Left lobe of liver (tissue), 2 donors: ENCODE data around the gene NCOA7. TPM values are rescaled to one million over a fixed set of nuclear protein-coding genes. Genes with fewer than 3 reads are reported as not detected.
"Not testable (repeated sequence)": the region's sequence is repeated elsewhere in the genome, so short reads cannot be mapped to it uniquely, and the experiment has no call there.

Experiments used
- ATAC-seq: fragments of 200-7000 bp; cut with Tn5 transposase; one replicate; pipeline ENCODE4 v1.9.1; 2020; ENCODE audit warnings: mild to moderate bottlenecking, moderate library complexity
- DNase-seq: peaks from one replicate; pipeline ENCODE4 v3.0.0-alpha.2; 2020; ENCODE audit warnings: low spot score
- total RNA-seq: library from RNA; stranded (reverse); gene quantifications from one replicate; pipeline ENCODE4 v1.2.1, GENCODE V29; 2021
- donor health status: DM: no; HTN: no; CAD: no; lungs with moderate emphysema.
- donor health status: DM: no; HTN: yes; CAD: no.

The NCOA7 gene
- total RNA-seq, 1 donor from 2014 or later: 12.4 TPM

DNA sequence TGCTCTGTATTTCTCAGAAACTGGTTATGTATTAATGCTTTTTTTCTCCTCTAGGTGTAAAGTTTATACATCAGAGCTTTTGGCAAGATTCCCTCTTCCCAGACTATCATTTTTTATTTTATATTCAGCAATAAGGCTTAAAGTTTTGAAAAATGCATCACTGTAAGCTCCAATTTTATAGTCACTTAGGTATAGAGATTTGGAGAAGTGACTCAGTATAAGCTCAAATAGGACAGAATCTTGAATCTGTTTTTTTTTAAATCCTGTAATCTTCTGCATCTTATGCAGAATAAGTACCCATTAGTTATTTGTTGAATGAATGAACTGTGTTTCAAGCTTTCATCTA lies 1.0 kb downstream of the NCOA7 start:
- ATAC-seq (no peak), DNase-seq (no peak)

DNA sequence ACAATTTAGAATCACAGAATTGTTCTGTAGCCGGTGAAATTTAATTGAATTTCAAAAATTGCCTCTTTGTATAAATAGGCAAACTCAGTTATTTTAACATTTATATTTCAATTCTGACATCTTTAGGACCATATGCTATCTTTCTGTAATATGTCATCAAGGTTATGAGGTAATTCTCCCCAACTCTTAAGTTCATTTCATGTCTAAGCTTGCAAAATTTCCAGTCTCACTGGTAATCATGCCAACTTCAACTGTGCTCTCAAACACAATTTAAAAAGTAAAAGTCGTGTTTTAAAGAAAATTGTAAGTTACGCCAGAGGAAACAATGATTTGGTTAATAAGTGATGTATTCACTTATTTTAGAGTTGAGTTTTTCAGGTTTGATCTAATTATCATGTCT lies 1.4 kb downstream of the NCOA7 start:
- ATAC-seq (no peak), DNase-seq (no peak)

DNA sequence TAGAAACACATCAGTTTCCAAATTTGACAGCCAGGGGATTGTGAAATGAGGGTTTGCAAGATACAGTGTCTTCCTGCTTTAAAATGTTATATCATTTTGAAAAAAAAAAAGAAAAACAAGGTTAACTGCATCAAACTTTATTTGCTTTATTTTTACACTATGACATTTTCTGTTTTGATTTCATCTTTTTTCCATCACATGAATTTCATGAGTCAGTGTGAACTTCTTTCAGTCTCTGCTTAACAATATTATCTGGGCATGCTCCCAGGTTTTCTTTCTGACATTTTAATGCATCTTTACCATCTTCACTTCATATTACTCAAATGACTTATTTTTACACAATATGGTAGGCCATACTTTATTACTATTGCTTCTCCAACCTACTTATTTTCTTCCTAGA lies 1.9 kb downstream of the NCOA7 start:
- no peak for DNase-seq
- ATAC-seq: no peak

DNA sequence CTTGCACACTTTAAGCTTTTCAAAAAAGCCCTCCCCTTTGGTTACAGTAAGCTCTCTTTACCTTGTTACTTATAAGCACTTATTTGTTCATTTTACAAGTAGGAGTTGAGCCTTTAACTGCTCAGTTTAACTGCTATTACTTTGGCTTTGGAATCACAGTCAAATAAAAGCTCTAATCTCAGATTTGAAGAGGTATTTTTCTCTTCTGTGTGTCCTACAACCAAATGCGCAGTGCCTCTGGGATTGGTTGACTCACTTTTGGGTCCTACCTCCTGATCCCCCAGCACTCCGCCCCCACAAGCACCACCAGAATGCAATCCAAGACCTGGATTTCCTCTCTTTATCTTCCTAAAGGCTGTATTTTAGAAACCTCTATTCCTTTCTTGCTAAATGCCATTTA lies 2.5 kb downstream of the NCOA7 start:
- ATAC-seq: no peak
- no peak for DNase-seq

DNA sequence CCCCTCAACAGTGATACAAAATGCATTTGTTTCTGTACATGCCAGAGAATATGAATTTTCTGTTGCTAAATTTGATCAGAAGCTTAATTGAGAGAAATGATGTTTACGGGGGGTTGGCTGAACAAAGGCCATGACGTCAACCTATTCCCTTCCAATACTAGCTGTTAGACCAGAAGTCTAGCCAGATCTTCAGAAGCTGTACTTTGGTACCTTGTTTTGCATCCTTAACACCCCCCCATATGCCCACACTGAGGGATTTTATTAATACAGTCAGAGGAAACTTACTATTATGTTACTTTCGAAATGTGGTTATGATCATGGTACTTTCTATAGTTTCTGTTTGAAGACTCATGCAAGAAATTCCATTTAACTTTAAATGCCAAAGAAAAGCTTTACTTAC lies 3.1 kb downstream of the NCOA7 start:
- no peak for DNase-seq
- ATAC-seq: no peak

DNA sequence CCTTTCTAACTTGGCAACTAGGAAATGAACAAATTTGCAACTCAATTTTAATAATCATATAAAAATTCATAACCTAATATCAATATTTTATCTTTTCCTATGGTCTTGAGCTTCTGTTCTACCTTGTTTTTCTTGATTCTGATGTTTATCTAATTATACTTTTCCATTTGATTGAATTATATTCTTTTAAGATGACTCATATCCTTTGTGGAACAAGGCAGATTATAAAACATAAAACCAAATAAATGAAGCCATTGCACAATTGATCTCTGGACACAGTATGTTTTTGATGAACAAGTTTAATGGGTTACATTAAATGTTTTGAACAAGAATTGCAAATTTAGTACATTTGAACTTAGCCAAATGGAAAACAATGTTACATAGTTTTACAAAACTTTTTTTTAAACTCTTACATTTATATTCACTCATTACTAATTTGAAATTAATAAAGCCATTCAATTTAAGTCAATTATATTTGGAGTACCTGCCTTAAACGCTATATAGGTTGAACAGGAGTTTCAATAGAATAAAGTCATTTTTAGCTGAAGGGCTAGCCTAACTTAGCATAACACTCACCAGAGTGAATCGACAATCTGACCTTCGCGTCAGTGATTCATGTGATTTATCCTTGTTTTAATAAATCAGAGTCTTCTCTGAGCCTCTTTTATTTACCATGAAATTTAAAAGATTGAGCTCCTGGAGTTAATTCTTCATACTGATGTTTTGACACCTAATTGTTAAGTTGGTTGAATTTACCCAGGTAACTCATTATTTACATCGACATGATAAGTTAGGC lies 3.8 kb downstream of the NCOA7 start:
- ATAC-seq (no peak), DNase-seq (no peak)

DNA sequence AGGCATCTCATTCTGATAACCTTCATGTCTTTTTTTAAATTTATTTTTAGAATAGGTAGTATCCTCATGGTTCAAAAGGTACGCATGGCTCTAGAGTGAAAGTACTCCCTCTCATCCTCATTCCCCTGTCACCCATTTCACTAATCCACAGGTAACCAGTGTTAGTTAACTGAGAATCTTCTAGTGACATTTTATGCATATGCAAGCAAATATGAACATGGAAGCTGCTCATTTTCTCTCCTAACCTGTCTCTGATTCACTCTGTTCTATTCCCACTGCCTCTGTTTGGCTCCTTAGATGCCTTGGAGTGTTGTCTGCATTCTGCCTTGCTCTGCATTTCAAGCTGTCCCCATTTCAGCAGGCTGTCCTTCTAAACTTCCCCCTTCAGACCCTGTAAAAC lies 4.5 kb downstream of the NCOA7 start:
- ATAC-seq (no peak), DNase-seq (no peak)

DNA sequence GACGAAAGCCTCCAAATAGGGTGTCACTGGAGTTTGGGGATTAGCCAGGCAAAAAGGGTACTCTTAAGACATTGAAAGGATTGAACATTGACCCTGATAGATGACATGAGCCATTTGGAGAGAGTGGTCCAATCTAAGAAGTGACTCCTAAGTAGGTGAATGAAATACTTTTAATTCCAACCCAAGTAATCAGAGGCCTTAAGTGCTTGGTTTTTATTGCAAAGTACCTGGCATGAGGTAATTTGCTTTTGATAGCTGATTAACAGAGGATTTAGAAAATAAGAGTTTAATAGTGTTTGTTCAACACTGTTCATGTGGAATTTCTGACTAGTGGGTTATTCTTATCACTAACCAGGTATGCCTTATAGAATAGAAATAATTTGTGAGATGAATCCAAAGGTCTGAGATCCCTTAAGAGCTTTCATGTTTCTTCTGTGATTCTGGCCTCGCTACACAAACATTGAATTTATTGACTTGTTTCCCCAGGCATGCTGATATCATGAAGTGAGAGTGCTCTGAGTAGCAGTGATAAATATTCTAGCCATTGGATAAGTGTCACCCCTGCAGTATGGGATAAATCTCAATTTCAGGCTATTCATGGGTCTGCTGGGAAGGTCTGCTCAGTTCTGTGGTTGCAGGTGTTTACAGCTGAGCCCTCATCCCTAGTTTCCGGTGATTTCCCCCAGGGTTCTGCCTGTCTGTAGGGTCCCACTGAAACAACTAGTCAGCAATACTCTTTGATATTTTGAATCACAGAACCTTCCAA lies 6.5 kb downstream of the NCOA7 start:
- no peak for ATAC-seq
- DNase-seq: no peak

DNA sequence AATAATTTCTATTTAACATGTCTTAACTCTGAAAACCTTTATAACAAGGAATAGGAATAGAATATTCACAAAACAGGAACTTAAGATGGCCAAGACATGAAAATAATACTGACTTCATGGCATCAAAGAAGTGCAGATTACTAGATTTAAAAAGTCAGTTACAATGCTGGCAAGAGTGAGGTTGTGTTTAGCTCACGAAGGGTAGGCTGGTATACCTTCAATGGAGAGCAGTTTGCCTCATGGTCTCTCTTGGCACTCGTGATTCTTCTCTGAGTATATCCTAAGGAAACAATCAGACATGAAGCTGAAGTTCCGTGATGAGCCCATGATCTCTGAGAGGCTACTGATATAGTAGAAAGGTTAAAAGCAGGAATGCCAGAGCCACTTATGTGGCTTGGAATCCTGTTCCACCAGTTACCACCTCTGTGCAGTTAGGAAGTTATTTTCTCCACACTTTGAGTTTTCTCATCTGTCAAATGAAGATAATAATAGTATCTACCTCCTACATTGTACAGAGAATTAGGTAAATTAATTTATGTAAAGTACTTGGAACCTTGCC lies 7.2 kb downstream of the NCOA7 start:
- no peak for ATAC-seq
- DNase-seq: no peak

DNA sequence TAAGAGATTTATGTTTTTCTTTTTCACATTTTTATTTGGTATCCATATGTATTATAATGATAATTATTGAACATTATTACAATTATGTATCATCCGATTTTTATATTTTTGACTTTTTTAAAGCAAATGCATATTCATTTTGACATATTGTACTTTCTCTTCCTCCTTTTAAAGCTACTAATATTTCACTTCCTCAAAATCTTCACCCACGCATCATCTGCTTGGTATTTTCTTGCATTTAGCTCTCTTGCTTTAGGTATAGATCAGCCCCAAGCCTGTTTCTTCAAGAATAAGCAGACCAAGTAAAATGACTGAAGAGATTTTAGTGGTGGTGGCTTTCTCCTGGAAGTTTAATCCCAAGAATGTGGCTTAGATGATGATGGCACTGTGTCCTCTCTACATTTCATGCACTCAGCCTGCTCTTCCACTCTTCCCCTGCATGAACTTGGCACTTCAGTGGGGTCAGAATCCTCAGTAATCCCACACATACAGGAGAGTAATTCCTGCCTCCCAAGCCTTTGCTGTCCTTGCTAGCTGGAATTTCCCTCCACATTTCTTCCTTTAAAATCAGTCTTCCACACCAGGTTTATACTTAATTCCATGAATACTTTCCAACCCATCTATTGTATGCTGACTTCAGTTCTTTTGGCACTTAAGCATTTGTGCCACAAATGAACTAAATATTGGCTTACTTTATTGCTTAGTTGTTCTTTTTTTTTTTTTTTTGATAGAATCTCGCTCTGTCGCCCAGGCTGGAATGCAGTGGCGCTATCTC lies 8.2 kb downstream of the NCOA7 start:
- no peak for DNase-seq
- no peak for ATAC-seq

DNA sequence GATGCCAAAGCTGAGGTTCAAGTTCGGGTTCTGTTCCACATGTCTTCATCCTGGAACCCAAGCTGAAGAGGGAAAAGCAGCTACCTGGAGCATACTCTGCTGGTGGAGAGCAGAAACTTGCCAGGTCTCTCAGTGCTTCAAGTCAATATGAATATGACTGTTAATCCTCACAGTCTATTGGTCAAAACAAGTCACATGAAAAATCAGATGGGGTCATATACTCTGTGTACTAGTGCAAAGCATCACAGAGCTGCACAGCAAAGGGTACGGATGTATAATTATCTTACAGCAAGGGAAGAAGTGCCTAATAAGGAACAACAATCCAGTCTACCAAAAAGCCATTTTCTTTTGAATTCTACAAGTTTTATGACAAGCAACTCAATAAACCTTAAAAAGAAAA lies 11.6 kb downstream of the NCOA7 start:
- ATAC-seq: no peak
- DNase-seq: no peak

DNA sequence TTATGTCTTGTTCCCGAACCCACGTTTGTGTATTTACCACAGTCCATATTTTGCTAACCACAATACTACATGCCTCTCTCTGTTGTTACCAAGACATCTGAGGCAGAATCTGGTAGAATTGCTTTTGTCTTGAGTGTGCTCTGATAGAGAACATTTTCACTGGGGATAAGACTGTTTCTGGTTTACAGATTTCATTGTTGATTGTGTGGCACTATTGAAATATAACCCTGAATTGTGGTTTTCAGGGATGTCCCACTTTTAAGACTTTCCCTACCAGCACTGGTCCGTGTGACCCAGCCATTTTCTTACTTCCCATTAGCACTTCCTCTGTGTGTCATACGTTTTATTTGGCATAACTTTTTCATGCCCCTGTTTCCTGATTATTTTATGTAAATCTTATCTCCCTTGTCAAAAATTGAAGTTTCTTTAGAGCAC lies 12.2 kb downstream of the NCOA7 start:
- ATAC-seq: no peak

DNA sequence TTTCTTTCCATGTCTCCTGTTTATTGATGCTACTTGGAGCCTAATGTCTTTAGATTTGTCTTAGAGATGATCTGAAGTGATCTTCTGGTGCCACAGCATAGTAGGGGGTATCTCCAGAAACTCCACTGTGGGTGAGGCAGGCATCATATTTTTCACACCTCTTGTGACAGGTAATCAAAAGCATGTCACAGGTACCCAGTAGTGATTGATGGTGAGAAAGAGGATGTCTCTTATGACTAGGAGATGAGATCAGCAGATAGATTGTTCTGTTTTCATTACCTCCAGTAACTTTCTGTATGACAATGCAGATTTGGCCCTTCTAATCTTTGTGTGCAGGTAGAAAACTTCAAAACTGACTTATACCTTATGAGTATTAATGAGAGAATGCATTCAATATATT lies 13.5 kb downstream of the NCOA7 start:
- DNase-seq: no peak
- no peak for ATAC-seq

More for the DNA sequence above, 12.2 kb downstream of the NCOA7 start:
- DNase-seq: no peak

DNA sequence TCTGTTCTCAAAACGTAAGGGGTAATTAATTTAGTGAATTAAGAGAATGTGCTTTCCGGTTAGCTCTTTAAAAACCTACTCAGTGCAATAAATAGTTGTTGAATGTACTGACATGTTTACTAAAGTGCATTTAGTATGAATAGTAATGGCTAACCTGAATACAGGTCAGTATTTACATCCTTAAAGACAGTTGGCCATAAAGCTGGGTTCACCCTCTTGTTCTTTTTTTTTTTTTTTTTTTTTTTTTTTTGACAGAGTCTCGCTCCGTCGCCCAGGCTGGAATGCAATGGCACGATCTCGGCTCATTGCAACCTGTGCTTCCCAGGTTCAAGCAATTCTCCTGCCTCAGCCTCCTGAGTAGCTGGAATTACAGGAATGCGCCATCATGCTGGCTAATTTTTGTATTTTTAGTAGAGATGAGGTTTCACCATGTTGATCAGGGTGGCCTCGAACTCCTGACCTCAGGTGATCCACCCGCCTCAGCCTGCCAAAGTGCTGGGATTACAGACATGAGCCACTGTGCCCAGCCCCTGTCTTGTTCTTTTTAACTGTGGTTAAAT lies 14.2 kb downstream of the NCOA7 start:
- not testable (repeated sequence) for DNase-seq, ATAC-seq

DNA sequence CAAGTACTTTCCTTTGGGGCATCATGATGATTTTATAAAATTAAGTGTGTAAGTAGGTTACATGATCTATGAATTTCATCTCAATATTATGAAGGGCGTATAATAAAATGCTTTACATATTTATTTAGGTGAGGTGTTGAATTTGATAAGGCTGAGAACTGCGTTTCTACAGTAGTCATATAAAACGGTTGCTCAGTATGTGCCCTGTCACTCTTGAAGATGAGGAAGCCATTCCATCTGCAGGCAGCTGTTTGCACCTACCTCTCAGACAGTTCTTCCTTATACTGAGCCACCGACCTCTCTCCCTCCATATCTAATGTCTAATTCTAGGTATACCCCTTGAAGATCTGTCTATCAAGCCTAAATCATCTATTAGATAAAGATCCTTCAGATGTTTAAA lies 16.1 kb downstream of the NCOA7 start:
- no peak for DNase-seq
- ATAC-seq: no peak

DNA sequence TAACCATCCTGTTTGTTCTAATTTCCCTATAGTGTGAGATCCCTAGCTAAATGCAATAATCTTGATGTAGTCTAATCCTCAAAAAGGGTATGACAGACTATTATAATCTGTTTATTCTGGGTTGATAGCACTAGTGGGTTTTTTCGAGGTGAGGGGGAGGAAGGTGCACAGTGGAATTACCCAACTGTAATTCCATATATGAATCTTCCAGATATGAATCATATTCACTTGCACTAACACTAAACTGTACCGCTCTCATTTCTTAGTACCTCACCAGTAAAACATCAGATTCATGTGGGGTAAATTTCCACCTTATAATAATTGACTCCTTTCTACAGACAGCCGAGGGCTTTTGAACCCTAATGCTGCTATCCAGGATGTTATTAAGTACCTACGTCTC lies 16.5 kb downstream of the NCOA7 start:
- DNase-seq (no peak), ATAC-seq (no peak)

DNA sequence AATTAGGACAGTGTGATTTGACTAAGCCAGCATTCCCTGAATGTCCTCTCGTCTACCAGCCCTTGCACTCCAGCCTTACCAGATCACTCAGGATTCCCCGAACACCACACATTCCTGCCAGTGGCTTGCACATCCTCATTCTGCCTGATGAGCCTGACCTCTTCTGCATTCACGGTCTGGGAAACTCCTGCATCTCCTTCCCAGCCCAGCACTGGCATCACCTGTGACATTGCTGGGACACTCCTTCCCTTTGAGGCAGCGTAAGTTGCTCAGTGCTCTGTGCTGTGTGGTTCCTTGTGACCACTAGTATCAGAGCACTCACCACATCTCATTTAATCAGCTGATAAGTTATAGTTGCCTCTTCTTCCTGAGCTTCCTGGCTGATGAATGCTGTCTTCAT lies 17.3 kb downstream of the NCOA7 start:
- ATAC-seq (peak; percentile 18), DNase-seq (no peak)

DNA sequence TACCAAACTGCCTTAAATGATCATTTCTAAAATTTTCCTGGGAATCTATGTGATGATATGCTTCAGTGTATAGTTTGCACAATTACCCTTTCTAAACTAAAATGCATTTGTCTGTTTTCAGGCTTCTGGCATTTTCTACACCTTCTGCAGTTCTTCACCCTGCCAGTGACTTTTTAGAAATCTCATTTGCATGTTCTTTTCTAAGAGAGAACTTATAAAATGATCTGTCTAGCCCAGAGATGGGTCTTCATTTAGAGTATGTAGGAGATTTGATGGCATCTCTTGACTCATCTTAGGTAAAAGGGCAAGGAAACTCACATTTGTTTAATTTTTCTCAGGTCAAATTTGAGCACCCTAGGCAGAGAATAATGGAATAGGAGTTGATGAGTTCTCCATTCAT lies 17.8 kb downstream of the NCOA7 start:
- no peak for DNase-seq
- ATAC-seq: no peak

DNA sequence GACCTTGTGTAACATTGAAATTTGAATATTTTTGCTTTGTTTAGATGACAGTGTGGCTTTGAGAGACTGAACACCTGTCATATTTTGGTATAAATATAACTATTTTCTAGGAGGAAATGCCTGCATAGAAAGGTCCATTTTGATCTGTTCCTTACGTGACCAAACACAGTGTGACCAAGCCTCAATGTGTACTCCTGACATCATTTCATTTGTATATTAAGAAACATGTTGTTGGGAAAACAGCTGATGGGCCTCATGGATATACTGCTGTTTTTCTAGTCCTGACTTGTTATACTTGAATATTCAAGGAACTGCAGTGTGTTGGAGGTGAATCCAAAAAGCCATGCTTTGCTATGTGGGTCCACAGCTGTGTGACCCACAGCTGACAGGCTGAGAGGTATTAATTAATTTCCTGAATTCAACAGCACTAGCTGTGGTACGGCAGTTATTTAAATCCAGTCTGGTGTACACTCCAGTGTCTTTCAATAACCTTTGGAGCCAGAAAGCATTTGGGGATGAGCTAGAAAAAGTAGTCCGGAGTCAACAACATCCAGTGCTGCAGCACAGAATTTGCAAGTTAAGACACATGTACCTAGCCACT lies 18.9 kb downstream of the NCOA7 start:
- ATAC-seq (no peak), DNase-seq (no peak)

DNA sequence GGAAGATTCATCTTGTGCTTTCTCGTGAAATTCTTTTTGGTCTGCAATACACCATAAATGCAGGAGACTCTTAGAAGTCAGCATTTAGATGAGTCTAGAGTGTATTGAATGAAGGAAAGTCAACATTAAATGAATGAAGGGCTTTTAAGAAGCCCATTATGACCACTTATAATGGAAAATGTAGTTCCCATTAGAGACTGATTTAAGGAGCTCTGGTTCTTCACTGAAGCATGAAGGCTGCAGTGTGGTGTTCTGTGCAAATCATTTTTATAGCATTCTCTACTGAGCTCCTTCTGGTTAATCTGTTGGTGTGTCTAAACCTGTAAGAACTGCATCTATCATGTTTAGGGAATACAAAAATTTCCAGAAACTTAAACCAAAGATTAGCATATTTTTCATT lies 19.7 kb downstream of the NCOA7 start:
- ATAC-seq (no peak), DNase-seq (no peak)

DNA sequence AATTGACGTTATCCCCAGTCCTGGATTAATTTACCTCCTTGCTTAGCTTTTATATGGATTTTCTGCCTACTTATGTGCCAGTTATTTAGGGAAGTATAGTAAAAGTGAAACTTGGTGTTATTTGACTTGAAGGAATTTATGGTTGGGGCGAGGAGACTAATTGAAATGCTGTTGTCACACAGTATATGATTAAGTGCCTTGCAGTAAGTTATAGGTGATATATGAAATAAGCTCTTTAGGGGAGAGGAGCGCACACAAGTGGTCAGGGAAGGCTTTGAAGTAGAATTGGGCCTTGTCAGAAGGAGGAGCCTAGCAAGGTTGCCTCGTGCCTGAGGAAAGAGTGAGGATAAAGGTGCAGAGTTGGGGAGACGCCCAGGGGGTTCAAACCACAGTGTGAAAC lies 20.5 kb downstream of the NCOA7 start:
- DNase-seq (no peak), ATAC-seq (no peak)
